Measurements from ENCODE around the gene GALNT17. TPM values are rescaled to one million over a fixed set of nuclear protein-coding genes. Genes with fewer than 3 reads are reported as not detected.

GALNT17 gene
- total RNA-seq, 1 donor from 2014 or later = not detected

GRCh38 chr7:71466448-71467145 is 334.7 kb downstream of the GALNT17 start:
- no peaks in the 10 kb centered on the region for H3K36me3 ChIP-seq (ENCODE audit: control insufficient read depth, insufficient read depth, low read length)
- H3K4me3 ChIP-seq (ENCODE audit: low read depth, low read length) = no peak overlapping the region
- no peak for DNase-seq (ENCODE audit: low read depth)
- no peak for FAIRE-seq
- H3K27me3 ChIP-seq (ENCODE audit: control insufficient read depth, insufficient read depth, low read length) = no peaks in the 10 kb centered on the region
- no peak for TF ChIP-seq CTCF (IDR thresholded peaks at IDR 0.05; ENCODE audit: insufficient read depth, low read length, severe bottlenecking)

GRCh38 chr7:71470326-71470725 is 338.4 kb downstream of the GALNT17 start:
- DNase-seq (ENCODE audit: low read depth) (no peak), FAIRE-seq (no peak)

DNA sequence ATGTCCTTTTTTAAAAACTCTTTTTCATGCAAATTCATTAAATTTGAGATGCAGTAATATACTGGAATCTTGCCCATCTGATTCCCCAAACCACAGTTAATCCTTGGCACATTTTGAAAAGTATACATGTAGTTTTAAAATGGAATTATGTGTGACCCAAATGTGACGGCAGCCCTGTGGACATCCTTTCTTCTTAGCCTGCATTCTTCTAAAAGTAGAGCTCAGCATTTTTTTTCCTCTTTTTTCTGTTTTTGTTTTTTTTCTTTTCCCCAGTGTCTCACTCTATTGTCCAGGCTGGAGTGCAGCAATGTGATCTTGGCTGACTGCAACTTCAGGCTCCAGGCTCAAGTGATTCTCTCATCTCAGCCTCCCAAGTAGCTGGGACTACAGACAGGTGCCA is 338.9 kb downstream of the GALNT17 start:
- no peaks in the 10 kb centered on the region for H3K27me3 ChIP-seq (ENCODE audit: control insufficient read depth, insufficient read depth, low read length)
- TF ChIP-seq CTCF (IDR thresholded peaks at IDR 0.05; ENCODE audit: insufficient read depth, low read length, severe bottlenecking) = no peak
- FAIRE-seq (no peak), DNase-seq (ENCODE audit: low read depth) (no peak)
- no peaks in the 10 kb centered on the region for H3K36me3 ChIP-seq (ENCODE audit: control insufficient read depth, insufficient read depth, low read length)
- no peak overlapping the region for H3K4me3 ChIP-seq (ENCODE audit: low read depth, low read length)

More at GRCh38 chr7:71470326-71470725, 338.4 kb downstream of the GALNT17 start:
- H3K27me3 ChIP-seq (ENCODE audit: control insufficient read depth, insufficient read depth, low read length) = no peaks in the 10 kb centered on the region
- TF ChIP-seq CTCF (IDR thresholded peaks at IDR 0.05; ENCODE audit: insufficient read depth, low read length, severe bottlenecking) = no peak
- no peaks in the 10 kb centered on the region for H3K36me3 ChIP-seq (ENCODE audit: control insufficient read depth, insufficient read depth, low read length)
- H3K4me3 ChIP-seq (ENCODE audit: low read depth, low read length) = no peak overlapping the region

GRCh38 chr7:71472962-71473361 is 341.0 kb downstream of the GALNT17 start:
- Histone ChIP-seq H3K4me3 (ENCODE audit: low read depth, low read length) (no peak overlapping the region), H3K27me3 (ENCODE audit: control insufficient read depth, insufficient read depth, low read length) (no peaks in the 10 kb centered on the region), H3K36me3 (ENCODE audit: control insufficient read depth, insufficient read depth, low read length) (no peaks in the 10 kb centered on the region)
- FAIRE-seq = no peak
- no peak for DNase-seq (ENCODE audit: low read depth)
- no peak for TF ChIP-seq CTCF (IDR thresholded peaks at IDR 0.05; ENCODE audit: insufficient read depth, low read length, severe bottlenecking)

- FAIRE-seq (no peak), DNase-seq (ENCODE audit: low read depth) (no peak)
- Histone ChIP-seq H3K4me3 (ENCODE audit: low read depth, low read length) (no peak overlapping the region), H3K36me3 (ENCODE audit: control insufficient read depth, insufficient read depth, low read length) (no peaks in the 10 kb centered on the region), H3K27me3 (ENCODE audit: control insufficient read depth, insufficient read depth, low read length) (no peaks in the 10 kb centered on the region)
- TF ChIP-seq CTCF (IDR thresholded peaks at IDR 0.05; ENCODE audit: insufficient read depth, low read length, severe bottlenecking) = no peak
Measured at GRCh38 chr7:71473366-71473967, 341.5 kb downstream of the GALNT17 start.

All from bronchial epithelial cell (primary cell).